NCI-H1694 (cell line): ENCODE measurements around the gene STN1.
A peak's percentile ranks its signal among the peaks of the same experiment; 100 is the strongest.

Experiments
- DNase-seq: peaks from one replicate; lab custom pipeline; 2025; lab: John Stamatoyannopoulos, UW

Gene STN1, protein sequence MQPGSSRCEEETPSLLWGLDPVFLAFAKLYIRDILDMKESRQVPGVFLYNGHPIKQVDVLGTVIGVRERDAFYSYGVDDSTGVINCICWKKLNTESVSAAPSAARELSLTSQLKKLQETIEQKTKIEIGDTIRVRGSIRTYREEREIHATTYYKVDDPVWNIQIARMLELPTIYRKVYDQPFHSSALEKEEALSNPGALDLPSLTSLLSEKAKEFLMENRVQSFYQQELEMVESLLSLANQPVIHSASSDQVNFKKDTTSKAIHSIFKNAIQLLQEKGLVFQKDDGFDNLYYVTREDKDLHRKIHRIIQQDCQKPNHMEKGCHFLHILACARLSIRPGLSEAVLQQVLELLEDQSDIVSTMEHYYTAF

DNA sequence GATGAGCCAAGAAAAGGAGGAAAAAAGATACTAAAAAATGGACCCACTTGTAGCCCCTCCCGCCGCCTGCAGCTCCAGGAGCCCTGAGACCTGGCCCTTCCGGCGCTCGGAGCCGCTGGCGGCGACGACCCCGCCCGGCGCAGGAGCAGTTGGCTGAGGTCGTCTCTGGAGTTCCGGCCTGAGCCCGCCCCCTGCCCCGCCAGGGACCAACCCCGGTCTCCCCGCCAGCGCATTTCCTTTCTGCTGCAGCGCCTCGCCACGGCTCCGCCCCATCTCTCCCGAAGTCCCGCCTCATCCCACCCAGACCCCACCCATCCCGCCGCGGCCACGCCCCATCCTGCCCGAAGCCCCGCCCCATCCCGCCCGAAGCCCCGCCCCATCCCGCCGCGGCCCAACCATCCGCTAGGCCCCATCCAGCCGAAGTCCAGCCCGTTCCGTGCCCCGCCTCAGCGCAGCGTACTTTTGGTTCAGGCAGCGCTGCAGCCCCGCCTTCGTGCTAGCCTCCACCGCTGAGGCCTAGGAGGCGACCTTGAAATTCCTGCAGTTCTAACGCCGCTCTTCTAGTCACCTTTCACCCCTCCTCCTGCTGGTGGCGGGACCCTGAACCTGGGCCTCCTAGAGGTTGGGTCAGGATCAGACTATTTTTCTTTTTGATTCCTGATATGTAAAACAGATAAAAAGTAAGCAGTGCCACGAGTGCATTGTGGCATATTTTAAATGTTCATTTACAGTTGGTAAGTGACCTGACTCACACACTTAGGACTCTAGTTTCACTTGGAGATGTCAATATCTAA is at the start of gene STN1:
TSS of gene STN1 (minus strand) at position 132 of the 794 bp plus-strand sequence. CDS start 590 bp downstream, outside the sequence.
- DNase-seq = peak; percentile 59

DNA sequence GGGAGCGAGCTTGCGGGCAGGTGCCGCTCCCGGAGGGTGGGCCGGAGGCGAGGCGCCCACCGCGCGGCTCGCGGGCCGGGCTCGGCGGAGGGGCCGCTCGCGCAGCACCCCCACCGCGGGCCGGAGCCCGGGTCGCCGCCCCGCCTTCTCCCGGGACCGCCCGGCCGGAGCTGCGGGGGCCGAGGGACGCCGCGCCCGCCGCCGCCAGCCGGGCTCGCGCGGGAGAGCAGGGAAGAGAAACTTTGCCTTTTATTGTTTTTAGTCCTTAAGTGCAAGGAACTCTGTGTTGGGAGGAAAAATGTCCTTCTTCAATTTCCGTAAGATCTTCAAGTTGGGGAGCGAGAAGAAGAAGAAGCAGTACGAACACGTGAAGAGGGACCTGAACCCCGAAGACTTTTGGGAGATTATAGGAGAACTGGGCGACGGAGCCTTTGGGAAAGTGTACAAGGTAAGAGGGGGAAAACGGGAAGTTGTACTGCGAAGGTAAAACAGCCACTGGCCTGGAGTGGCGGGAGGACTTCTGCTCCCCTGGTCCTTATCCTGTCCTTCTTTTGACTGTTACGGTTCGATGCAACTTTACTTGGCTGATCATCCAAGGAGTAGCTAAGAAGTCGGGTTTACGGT is 49.6 kb upstream of the STN1 start:
- DNase-seq = no peak

DNA sequence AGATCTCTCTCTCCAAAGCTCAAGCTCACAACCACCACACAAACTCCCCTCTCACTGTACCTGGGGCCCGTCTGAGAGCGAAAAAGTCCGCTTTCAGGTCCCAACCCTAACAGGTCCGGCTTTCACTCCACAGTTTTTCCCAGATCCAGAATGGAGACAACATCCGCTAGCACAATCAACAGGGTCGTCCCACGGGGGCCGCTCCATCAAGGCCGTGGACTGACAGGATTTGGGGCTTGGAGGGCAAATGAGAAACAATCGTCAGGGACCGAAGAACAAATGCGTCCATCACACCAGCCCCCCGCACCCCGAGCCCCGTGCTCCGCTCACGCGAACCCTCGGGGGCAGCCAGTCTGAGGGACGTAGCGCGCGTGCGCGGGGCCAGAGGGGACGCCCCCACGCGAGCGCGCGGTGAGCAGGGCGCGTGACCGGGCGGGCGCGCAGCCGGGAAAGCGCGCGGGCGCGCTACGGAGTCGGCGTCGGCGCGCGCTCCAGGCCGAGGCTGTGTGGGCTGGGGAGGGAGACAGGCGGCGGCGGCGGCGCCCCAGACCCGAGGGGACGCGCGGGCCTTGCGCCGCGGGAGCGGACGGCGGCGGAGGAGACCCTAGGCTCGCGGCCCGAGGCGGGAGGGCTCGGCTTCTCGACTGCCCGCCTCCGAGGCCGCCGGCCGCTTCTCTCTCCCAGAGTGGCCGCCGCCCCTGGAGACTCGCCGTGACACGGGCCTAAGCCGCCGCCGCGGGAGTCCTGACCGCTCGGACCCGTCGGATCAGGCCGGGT is 48.9 kb upstream of the STN1 start, which contains the start of gene SLK:
TSS of gene SLK (plus strand) at position 470 of the 777 bp plus-strand sequence. CDS start 606 bp downstream, outside the sequence.
- DNase-seq = peak; percentile 38

DNA sequence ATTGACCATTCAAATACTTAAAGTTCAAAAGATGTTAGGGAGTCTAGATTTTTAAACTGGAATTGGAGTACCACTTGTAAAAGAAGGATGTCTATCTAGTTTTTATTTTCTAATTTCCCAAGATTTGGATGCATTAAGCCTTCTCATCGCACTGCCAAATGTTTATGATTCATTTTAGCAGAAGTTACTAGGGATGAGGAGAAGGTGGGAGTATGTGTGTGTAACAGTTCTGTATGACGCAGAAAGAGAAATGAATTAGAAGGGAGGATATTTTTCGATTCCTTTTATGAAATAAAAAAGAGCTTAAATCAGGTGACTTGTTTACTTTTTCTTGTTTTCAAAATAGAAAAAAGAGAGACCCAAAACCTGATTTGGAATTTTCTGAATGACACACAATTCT is 42.1 kb upstream of the STN1 start:
- no peak for DNase-seq

DNA sequence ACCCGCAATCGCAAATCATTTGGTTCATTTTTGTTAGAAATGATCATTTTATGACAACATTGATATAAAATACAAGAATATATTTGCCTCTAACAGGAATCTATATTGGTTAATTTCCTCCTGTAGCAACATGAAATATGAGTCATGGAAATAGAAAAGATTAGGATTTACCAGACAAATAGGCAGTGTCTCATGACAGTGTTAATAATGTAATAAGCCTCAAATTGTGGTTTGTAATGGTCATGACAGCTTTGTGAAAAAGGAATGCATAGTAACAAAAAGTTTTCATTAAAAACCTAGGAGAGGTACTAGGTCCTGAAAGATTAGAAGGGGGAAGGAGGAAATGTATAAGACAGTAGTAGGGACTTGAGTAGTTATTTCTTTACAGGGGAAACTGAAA is 41.0 kb upstream of the STN1 start:
- no peak for DNase-seq

DNA sequence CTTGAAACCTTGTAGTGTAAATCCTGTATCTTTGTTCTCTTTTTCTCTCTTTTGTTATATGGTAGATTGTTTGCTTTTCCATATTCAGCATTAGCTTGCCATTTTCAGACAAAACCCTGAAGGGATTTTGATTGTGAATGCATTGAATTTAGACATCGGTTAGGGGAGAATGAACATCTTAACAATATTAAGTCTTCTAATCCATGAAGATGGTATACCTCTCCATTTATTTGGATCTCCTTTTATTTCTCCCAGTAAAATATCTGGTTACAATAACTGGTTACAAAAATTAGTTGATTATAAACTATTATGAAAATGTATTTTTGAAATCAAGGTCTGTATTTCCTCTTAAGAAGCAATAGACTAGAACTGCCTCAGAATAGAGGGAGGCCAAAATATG is 36.6 kb upstream of the STN1 start:
- no peak for DNase-seq

DNA sequence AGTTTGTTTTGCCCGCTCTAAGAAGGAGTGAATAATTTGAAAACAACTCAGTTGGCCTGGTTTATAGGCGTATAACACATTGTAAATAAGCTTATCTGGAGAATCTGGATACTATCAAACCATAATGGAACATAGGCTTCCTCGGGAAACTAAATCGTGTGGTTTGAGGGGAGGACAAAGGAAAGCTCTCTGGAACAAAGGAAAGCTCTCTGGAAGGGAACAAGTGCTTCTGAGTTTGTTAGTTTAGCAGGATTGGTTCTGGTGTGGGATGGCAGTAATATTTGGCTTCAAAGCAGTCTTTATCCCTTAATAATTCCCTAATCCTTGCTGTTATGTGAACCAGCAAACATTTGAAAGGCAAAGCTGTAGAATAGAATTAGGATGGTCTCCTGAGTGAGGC is 34.0 kb upstream of the STN1 start:
- no peak for DNase-seq

DNA sequence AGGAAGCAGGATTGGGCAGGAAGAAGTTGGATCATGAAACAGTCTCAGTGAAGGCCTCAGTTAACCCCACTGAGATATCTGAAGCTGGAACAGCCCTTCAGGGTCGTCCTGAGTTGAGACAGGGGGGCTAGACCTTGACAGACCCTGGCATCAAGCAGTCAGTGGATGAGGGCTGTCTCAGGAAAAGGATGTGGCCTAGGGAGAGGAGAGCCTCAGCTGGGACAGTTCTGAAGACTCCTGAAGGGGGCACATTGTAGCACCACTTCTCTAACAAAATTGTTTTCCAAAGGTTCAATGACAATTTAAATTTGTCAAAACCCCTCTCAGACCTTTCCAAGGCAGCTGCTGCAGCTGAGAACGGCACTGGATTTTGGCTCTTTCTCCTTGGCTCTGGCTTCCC is 33.2 kb upstream of the STN1 start:
- DNase-seq = no peak

DNA sequence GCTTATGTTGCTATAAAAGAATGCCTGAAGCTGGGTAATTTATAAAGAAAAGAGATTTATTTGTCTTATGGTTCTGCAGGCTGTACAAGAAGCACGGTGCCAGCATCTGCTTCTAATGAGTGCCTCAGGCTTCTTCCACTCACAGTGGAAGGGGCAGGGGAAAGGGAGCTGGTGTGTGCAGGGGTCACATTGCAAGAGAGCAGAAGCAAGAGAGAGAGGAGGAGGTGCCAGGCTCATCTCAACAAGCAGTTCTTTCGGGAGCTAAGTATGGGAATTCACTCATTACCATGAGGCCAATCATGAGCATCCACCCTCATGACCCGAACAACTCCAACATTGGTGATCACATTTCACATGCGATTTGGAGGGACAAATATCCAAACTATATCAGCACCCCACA is 31.7 kb upstream of the STN1 start:
- DNase-seq = no peak

DNA sequence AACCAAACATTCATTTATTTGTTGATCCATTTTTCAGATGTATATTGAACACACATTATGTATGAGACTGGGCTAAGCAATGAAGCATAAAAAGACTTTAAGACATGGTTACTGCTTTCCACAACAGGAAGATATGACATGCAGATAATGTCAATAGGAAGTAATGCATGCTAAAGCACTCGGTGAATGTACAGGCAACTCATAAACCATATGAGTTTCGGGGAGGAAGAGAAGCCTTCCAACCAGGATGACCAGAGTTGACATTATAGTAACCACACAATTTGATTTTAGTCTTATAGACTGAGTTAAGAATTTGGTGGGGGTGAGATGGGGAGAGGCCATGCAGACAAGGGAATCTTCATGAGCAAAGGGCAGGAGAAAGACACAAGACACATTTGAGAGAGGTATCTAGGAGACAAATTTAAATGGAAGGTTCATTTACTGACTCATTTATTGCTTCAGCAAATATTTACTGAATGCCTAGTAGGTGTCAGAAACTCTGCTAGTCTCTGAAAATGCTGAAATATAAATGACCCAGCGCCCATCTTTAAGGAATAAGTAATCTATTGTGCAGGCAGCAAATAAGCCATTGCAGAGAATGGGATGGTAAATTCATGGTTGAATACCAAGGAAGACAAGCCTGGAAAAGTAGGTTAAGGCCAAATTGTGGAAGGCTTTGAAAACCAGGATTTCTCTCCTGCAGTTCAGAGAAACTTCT is 30.0 kb upstream of the STN1 start:
- DNase-seq = no peak

DNA sequence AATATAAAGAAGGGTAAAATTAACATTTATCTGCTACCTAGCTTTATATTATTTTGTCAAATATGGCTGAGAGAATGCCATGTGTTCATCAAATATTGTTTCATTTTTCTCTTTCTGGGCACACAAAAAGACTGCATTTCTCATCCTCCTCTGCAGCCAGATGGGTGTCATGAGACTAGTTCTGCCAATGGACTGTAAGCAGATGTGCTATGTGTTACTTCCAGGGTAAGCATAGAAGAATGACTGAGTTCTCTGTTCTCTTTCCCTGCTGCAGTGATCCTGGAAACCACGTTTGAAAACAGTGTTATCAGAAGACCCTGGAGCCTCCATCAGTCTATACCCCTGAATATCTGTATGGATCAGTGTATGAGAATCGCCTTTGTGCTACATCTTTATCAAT is 24.9 kb upstream of the STN1 start:
- no peak for DNase-seq

DNA sequence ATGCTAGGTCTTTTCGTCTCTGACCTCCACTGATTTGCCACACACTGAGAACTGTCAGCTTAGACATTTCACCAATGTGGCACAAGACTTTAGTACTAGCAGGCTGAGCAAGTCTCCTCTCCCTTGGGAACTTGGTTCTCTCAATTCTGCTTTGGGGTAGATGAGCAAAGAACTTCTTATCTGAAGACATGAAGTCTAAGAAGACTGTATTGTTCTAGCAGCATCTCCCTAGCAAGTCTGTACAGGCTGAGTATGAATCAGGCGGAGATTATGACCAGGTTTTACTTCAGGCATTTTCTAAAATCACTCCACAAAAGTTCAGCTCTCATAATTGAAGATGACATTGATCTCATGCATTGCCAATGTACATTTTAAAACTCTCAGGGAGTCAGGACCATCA is 23.8 kb upstream of the STN1 start:
- DNase-seq = no peak

DNA sequence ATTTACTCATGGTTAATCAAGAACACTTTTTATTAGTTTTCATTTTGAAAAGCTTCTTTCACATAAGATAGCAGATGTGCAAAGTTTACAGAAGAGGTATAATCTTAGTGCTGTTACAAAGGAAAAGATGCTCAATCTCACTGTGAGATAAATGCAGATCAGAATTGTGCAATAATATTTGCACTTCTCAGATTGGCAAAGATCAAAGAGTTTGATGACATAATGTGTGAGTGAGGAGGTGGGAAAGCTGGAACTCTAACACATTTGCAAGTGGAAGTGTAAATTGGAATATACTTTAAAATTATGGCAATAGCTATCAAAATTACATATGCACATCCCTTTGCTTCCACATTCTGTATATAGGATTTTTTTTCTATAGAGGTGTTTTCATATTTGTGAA is 21.5 kb upstream of the STN1 start:
- no peak for DNase-seq

DNA sequence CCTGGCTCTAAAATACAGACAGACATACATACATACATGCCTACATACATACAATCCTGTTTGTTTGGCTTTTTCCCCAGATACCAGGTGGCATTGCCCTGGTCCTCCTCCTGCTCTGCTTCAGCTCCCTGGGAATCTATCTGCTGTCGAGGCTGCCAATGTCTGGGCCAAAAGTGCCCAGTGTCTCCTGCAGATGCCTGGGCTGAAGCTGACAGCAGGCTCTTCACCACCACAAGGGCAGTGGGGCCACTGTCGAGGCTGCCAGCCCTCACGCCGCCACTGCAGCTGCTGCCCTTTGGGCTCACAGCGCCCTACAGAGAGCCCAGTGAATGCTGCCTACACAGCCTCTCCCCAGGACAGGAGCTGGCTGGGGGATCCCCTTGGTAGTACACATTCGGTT is 18.0 kb upstream of the STN1 start:
- DNase-seq = no peak

DNA sequence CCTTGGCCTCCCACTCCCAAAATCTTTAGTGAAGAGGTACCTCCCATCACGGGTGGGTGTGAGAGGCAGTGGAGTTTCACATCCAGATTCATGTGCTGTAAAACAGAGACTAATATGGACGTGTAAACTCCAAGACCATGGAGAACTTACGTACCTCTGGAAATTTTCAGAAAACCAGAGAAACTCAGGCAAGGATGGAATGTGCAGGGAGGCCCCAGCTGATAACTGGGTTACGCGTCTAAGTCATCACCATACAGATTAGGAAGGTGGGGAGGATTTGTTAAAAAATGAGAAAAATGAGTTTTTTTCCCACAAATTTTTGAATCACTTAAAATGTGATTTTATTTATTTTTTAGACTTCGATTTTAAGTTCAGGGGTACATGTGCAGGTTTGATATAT is 16.3 kb upstream of the STN1 start:
- no peak for DNase-seq

DNA sequence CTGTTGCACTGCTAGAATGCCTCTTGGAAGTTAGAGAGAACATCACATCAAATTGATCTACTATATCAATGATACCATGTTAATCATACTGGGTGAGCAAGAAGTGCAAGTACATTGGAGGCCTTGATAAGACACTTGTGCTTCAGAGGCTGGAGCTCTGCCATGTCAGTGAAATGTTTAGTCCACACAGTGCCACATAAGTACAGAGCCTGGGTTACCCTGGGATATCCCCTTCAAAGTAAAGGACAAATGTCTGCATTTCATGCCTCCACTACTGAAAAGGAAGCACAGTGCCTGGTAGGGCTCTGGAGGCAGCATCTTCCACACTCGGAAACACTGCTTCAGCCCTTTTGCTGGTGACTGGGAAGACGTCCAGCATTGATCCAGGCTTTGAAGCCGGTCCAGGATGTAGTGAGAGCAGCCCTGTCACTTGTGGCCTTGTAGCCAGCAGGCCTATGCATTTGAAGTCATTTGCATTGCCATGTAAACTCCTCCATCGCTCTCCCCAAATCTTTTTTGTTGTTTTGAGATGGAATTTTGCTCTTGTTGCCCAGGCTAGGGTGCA is 15.7 kb upstream of the STN1 start:
- no peak for DNase-seq

DNA sequence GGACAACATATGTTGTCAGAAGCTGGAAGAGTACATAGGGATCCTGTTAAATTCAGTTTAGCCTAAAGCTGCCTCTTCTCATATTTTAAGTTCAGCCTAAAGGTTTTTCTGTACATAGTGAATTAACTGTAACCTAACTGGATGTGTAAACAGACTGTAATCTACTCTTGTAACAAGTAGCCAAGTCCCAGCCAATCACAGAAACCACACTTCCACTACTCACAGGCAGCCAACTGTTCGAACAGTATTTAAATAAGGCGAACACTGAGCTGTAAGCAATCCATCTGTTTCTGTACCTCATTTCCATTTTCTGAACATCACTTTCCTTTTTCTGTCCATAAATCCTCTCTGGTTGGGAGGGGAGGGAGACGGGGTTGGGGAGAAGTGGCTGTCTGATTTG is 15.0 kb upstream of the STN1 start:
- peak; percentile 64 for DNase-seq

DNA sequence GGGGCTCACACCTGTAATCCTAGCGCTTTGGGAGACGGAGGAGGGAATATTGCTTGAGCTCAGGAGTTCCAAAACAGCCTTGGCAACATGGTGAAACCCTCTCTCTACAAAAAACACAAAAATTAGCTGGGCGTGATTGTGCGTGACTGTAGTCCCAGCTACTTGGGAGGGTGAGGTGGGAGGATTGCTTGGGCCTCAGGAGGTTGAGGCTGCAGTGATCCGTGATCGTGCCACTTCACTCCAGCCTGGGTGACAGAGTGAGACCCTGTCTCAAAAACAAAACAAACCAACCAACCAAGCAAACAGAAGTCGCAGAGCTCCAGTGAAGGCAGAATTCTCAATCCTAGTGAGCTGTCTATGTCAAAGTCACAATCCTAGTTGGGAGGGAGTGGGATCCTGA is 14.3 kb upstream of the STN1 start:
- DNase-seq = no peak

DNA sequence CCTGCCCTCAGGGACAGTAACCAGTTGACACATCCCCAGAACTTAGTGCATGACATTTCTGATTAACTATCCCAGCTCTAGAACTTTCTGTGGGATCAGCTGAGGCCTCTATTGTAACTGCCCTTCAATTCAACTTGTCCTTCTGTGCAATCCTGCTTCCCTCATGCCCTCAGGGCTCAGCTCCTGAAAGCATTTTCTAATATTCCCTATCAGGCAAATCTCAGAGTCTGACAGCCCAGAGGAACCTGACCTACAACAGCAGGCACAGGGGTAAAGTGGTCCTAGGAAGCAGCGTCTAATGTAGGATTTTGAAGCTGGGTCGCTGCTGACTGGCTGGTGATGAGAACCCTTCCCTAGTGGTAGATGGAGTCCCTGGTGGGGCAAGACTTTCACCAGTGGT is 13.6 kb upstream of the STN1 start:
- DNase-seq = no peak

DNA sequence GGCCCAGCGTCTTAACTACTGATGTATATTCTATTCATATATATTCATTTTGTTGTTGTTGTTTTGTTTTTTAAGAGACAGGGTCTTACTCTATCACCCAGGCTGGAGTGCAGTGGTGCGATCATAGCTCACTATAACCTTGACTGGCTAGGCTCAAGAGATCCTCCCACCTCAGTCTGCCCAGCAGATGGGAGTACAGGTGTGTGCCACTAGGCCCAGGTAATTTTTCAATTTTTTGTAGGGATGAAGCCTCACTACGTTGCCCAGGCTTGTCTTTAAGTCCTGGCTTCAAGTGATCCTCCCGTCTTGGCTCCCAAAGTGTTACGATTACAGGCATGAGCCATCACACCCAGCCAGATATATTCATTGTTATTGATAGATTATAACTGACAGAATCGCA is 12.9 kb upstream of the STN1 start:
- no peak for DNase-seq

DNA sequence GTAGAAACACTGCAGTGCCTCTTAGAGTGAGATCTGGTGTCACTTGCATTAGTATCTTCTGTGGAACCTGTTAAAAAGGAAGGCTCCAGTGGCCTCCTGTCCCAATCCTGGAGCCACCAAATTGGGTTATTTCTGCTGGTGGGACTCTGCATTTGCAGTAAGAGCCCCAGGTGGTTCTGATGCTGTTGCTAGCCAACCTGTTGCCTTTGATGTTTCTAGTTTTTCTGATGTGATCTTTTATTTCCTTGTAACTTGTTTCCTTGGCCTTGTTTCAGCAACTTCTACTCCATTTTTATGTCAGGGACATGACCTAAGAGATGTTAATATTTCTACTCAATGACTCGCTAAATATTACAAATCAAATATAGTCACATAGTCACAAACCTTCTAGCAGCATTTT is 12.5 kb upstream of the STN1 start:
- DNase-seq = no peak
